ENCODE results near the gene B3GALT5.

Gene B3GALT5

DNA sequence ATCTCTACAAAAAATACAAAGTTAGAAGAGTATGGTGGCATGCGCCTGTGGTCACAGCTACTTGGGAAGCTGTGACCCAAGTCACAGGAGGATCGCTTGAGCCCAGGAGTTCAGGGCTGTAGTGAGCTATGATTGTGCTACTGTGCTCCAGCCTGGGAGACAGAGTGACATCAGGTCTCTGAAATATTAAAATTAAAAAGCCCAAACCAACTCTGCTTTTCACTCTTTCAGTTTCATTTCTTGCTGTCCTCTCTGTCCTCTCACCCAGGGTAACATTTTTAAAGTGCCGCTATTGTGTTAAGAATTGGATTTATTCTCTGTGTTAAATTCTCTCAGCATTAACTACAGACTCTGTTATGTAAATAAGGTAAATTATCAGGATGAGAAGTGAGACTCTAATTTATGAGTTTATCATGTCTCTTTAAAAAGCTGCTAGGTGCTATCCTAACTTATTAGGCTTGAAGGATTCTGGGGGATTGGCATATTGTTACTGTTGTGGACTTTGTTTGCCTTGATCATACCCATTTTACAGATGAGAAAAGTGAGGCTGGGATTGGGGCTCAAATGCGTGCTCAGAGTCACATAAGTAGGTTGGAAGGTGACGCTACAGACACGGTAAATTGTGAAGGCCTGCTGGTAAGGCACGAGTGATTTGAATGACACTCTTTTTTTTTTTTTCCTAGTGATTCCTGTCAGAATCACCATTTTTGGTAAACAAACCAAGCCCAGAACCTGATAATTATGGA, 46.5 kb downstream of the B3GALT5 start:
- Histone ChIP-seq H3K36me3 (no peaks in the 10 kb centered on the region), H3K4me1 (ENCODE audit: control insufficient read depth in 1 of 2, insufficient read depth in 1 of 2, low read depth in 1 of 2, low read length in 1 of 2) (no peaks in the 10 kb centered on the region), H3K4me3 (ENCODE audit: low read depth in 1 of 2, low read length in 1 of 2) (no peak overlapping the region), H3K27ac (no peak overlapping the region), H3K27me3 (peaks cover 36% of the 10 kb centered on the region), H3K9me3 (no peaks in the 10 kb centered on the region)
- TF ChIP-seq, protein P1, sequence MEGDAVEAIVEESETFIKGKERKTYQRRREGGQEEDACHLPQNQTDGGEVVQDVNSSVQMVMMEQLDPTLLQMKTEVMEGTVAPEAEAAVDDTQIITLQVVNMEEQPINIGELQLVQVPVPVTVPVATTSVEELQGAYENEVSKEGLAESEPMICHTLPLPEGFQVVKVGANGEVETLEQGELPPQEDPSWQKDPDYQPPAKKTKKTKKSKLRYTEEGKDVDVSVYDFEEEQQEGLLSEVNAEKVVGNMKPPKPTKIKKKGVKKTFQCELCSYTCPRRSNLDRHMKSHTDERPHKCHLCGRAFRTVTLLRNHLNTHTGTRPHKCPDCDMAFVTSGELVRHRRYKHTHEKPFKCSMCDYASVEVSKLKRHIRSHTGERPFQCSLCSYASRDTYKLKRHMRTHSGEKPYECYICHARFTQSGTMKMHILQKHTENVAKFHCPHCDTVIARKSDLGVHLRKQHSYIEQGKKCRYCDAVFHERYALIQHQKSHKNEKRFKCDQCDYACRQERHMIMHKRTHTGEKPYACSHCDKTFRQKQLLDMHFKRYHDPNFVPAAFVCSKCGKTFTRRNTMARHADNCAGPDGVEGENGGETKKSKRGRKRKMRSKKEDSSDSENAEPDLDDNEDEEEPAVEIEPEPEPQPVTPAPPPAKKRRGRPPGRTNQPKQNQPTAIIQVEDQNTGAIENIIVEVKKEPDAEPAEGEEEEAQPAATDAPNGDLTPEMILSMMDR (IDR thresholded peaks at IDR 0.05): no peak

- peaks cover 36% of the 10 kb centered on the region for H3K27me3 ChIP-seq
- no peaks in the 10 kb centered on the region for H3K9me3 ChIP-seq
- no peaks in the 10 kb centered on the region for H3K36me3 ChIP-seq
- TF ChIP-seq, protein P1 (IDR thresholded peaks at IDR 0.05): no peak
- no peak overlapping the region for H3K27ac ChIP-seq
- no peak overlapping the region for H3K4me3 ChIP-seq (ENCODE audit: low read depth in 1 of 2, low read length in 1 of 2)
- no peaks in the 10 kb centered on the region for H3K4me1 ChIP-seq (ENCODE audit: control insufficient read depth in 1 of 2, insufficient read depth in 1 of 2, low read depth in 1 of 2, low read length in 1 of 2)
These were observed 47.6 kb downstream of the B3GALT5 start for GRCh38 chr21:39660191-39660980.

- TF ChIP-seq, protein P1 (IDR thresholded peaks at IDR 0.05): no peak
- Histone ChIP-seq H3K27ac (no peak overlapping the region), H3K4me1 (ENCODE audit: control insufficient read depth in 1 of 2, insufficient read depth in 1 of 2, low read depth in 1 of 2, low read length in 1 of 2) (no peaks in the 10 kb centered on the region), H3K36me3 (no peaks in the 10 kb centered on the region), H3K27me3 (peaks cover 36% of the 10 kb centered on the region), H3K4me3 (ENCODE audit: low read depth in 1 of 2, low read length in 1 of 2) (no peak overlapping the region), H3K9me3 (no peaks in the 10 kb centered on the region)
These were observed 48.4 kb downstream of the B3GALT5 start for GRCh38 chr21:39661121-39661520.

- Histone ChIP-seq H3K36me3 (no peaks in the 10 kb centered on the region), H3K9me3 (no peaks in the 10 kb centered on the region), H3K27ac (no peak overlapping the region), H3K4me1 (ENCODE audit: control insufficient read depth in 1 of 2, insufficient read depth in 1 of 2, low read depth in 1 of 2, low read length in 1 of 2) (no peaks in the 10 kb centered on the region), H3K27me3 (peaks cover 36% of the 10 kb centered on the region), H3K4me3 (ENCODE audit: low read depth in 1 of 2, low read length in 1 of 2) (no peak overlapping the region)
- TF ChIP-seq, protein P1 (IDR thresholded peaks at IDR 0.05): no peak
These were observed 49.0 kb downstream of the B3GALT5 start for GRCh38 chr21:39661740-39662139.

GRCh38 chr21:39662411-39662953, 49.7 kb downstream of the B3GALT5 start:
- H3K9me3 ChIP-seq: no peaks in the 10 kb centered on the region
- no peak overlapping the region for H3K27ac ChIP-seq
- no peaks in the 10 kb centered on the region for H3K4me1 ChIP-seq (ENCODE audit: control insufficient read depth in 1 of 2, insufficient read depth in 1 of 2, low read depth in 1 of 2, low read length in 1 of 2)
- no peaks in the 10 kb centered on the region for H3K36me3 ChIP-seq
- no peak overlapping the region for H3K4me3 ChIP-seq (ENCODE audit: low read depth in 1 of 2, low read length in 1 of 2)
- H3K27me3 ChIP-seq: peaks cover 36% of the 10 kb centered on the region
- TF ChIP-seq, protein P1 (IDR thresholded peaks at IDR 0.05): no peak

Measured in neutrophil (primary cell).